Tibial nerve (tissue), 4 donors: ENCODE measurements around the gene DKK3.

Source experiments
- CTCF ChIP-seq, 5 experiments: fragments of 200-600 bp in 3 of 5; fragments of 450-650 bp in 2 of 5; sonication (generic) in 3 of 5; IDR thresholded peaks; one replicate each; pipeline ENCODE4 v1.5.1; 2016 to 2019; ENCODE audit warnings: antibody characterized with exemption in 5 of 5, mild to moderate bottlenecking in 3 of 5, moderate library complexity in 2 of 5
- EP300 ChIP-seq, 2 donors: sonication (generic); formaldehyde crosslinking; IDR thresholded peaks; one replicate each; pipeline ENCODE4 v1.6.1; 2017; ENCODE audit warnings: antibody characterized with exemption in 2 of 2, mild to moderate bottlenecking in 1 of 2

- TF ChIP-seq CTCF (IDR thresholded peaks at IDR 0.05) (no peak), EP300 (IDR thresholded peaks at IDR 0.05) (no peak)
Observed at GRCh38 chr11:11961399-11962028, 46.9 kb downstream of the DKK3 start.
